Body of pancreas (tissue), 4 donors: ENCODE data around the gene PACS2.

Source experiments
- POLR2A ChIP-seq, 3 donors: fragments of 450-650 bp; IDR thresholded peaks; one replicate each; pipeline ENCODE4 v1.6.1; 2016; ENCODE audit warnings: antibody characterized with exemption in 3 of 3, mild to moderate bottlenecking in 2 of 3
- TF ChIP-seq, protein P1 (sequence below), 7 experiments: fragments of 450-650 bp in 4 of 7; fragments of 200-600 bp in 3 of 7; sonication (generic) in 3 of 7; IDR thresholded peaks; one replicate each; pipeline ENCODE4 v1.5.1; 2016 to 2019; ENCODE audit warnings: antibody characterized with exemption in 7 of 7

DNA sequence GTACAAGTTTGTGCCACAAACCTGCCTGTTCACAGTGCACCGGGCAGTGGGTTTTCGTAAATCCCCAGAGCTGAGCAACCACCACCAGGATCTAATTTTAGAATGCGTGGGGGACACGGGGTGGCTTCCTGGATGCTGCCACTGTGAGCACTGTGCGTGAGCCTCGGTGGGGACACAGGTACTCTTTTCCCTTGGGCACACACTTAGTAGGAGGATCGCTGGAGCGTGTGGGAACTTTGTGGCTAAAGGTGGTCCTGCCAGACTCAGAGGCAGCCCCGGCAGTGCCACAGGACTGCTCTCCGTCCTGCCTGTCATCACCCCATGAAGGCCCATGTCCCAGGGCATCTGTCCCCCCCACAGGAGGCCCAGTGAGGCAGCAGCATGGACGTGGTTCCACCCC is 45.1 kb upstream of the PACS2 start:
- TF ChIP-seq, protein P1, sequence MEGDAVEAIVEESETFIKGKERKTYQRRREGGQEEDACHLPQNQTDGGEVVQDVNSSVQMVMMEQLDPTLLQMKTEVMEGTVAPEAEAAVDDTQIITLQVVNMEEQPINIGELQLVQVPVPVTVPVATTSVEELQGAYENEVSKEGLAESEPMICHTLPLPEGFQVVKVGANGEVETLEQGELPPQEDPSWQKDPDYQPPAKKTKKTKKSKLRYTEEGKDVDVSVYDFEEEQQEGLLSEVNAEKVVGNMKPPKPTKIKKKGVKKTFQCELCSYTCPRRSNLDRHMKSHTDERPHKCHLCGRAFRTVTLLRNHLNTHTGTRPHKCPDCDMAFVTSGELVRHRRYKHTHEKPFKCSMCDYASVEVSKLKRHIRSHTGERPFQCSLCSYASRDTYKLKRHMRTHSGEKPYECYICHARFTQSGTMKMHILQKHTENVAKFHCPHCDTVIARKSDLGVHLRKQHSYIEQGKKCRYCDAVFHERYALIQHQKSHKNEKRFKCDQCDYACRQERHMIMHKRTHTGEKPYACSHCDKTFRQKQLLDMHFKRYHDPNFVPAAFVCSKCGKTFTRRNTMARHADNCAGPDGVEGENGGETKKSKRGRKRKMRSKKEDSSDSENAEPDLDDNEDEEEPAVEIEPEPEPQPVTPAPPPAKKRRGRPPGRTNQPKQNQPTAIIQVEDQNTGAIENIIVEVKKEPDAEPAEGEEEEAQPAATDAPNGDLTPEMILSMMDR (IDR thresholded peaks at IDR 0.05): no peak
- TF ChIP-seq POLR2A (IDR thresholded peaks at IDR 0.05): no peak
